HG03060 (cell line): ENCODE results near the gene SYTL2.
"Not testable (repeated sequence)": the region's sequence is repeated elsewhere in the genome, so short reads cannot be mapped to it uniquely, and the experiment has no call there.

Experiments used
- ATAC-seq: cut with Tn5 transposase; IDR thresholded peaks from one replicate; pipeline ENCODE4 v1.9.1; 2021; ENCODE audit warnings: low read depth, moderate number of reproducible peaks; ENCODE audit not compliant: unreplicated experiment

SYTL2 gene

GRCh38 chr11:85799142-85799541 is 11.8 kb downstream of the SYTL2 start:
- no peak for ATAC-seq

GRCh38 chr11:85798361-85798760 is 12.6 kb downstream of the SYTL2 start:
- no peak for ATAC-seq

GRCh38 chr11:85795712-85796487 is 15.0 kb downstream of the SYTL2 start:
- ATAC-seq: no peak

- no peak for ATAC-seq
Observed at GRCh38 chr11:85791409-85791990, 19.4 kb downstream of the SYTL2 start.

- ATAC-seq: no peak
Observed at GRCh38 chr11:85787809-85788760, 22.9 kb downstream of the SYTL2 start.

- ATAC-seq: no peak
Observed at GRCh38 chr11:85787168-85787567, 23.8 kb downstream of the SYTL2 start.

- ATAC-seq: no peak
Observed at GRCh38 chr11:85784480-85785265, 26.3 kb downstream of the SYTL2 start.

GRCh38 chr11:85783758-85784157 is 27.2 kb downstream of the SYTL2 start:
- no peak for ATAC-seq

GRCh38 chr11:85780780-85781517 is 30.0 kb downstream of the SYTL2 start:
- ATAC-seq: not testable (repeated sequence)

- no peak for ATAC-seq
Observed at GRCh38 chr11:85779956-85780640, 30.8 kb downstream of the SYTL2 start.

- ATAC-seq: not testable (repeated sequence)
Observed at GRCh38 chr11:85777603-85777972, 33.4 kb downstream of the SYTL2 start.

GRCh38 chr11:85776951-85777602 is 33.9 kb downstream of the SYTL2 start:
- no peak for ATAC-seq

GRCh38 chr11:85774256-85775101 is 36.5 kb downstream of the SYTL2 start:
- no peak for ATAC-seq

GRCh38 chr11:85772695-85773094 is 38.2 kb downstream of the SYTL2 start:
- no peak for ATAC-seq

- ATAC-seq: no peak
Observed at GRCh38 chr11:85771568-85771967, 39.4 kb downstream of the SYTL2 start.

GRCh38 chr11:85769771-85770170 is 41.2 kb downstream of the SYTL2 start:
- no peak for ATAC-seq

- ATAC-seq: no peak
Observed at GRCh38 chr11:85768473-85769146, 42.3 kb downstream of the SYTL2 start.
